ENCODE measurements around the gene IL17REL. TPM values are rescaled to one million over a fixed set of nuclear protein-coding genes. Genes with fewer than 3 reads are reported as not detected.

IL17REL gene
- total RNA-seq, 1 donor from 2014 or later: not detected

DNA sequence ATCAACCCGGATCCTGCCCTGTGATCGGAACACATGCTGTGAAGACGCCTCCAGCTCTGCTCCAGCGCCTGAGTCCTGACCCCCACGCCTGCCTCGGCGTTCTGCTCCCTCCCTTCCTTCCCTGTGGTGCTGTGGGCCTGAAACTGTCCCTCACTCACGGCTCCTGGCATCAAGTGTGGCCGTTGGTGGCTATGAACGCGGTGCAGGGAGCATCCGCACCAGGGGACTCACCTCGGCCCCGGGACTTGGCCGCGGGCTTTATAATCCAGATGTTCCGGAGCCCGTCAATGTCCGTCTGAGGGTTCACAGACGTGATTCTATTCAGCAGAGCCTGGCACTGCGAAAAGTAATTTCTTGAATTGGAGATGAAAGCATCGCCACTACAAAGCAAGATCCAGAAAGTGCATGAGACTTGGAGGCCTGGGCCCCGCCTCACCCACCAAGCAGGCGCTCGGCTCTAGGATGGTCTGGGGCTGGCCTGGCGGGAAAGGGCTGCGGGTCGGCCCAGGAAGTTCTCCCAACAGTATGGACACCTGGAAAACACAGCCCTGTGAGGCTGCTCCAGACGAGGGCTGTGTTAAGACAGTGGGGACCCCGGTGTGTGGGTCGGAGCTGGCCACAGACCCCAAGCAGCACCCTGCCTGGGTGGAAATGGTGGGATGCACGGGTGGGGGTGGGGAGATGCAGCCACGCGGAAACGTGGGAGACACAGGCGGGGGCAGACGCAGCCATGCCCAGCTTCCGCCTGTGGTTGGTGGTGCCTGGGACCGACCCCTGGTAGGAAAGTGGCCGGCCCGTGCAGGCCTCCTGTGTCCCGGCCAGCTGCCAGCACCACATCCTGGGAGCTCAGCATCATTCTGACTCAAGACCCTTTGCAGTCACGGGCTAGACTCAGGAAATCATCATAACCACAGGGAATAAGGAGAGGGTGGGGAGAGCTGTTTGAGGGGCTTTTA lies 21.8 kb upstream of the IL17REL start:
- no peaks in the 10 kb centered on the region for H3K36me3 ChIP-seq
- H3K27ac ChIP-seq: no peak overlapping the region
- peaks cover 6% of the 10 kb centered on the region for H3K4me1 ChIP-seq
- H3K4me3 ChIP-seq: no peak overlapping the region
- intact Hi-C loops (cut with DNase I): no loop called here
- peak; percentile 53 for DNase-seq
- no peaks in the 10 kb centered on the region for H3K9me3 ChIP-seq
- ATAC-seq: no peak
- peaks cover 12% of the 10 kb centered on the region for H3K27me3 ChIP-seq
- TF ChIP-seq, protein P1, sequence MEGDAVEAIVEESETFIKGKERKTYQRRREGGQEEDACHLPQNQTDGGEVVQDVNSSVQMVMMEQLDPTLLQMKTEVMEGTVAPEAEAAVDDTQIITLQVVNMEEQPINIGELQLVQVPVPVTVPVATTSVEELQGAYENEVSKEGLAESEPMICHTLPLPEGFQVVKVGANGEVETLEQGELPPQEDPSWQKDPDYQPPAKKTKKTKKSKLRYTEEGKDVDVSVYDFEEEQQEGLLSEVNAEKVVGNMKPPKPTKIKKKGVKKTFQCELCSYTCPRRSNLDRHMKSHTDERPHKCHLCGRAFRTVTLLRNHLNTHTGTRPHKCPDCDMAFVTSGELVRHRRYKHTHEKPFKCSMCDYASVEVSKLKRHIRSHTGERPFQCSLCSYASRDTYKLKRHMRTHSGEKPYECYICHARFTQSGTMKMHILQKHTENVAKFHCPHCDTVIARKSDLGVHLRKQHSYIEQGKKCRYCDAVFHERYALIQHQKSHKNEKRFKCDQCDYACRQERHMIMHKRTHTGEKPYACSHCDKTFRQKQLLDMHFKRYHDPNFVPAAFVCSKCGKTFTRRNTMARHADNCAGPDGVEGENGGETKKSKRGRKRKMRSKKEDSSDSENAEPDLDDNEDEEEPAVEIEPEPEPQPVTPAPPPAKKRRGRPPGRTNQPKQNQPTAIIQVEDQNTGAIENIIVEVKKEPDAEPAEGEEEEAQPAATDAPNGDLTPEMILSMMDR (IDR thresholded peaks at IDR 0.05): no peak

DNA sequence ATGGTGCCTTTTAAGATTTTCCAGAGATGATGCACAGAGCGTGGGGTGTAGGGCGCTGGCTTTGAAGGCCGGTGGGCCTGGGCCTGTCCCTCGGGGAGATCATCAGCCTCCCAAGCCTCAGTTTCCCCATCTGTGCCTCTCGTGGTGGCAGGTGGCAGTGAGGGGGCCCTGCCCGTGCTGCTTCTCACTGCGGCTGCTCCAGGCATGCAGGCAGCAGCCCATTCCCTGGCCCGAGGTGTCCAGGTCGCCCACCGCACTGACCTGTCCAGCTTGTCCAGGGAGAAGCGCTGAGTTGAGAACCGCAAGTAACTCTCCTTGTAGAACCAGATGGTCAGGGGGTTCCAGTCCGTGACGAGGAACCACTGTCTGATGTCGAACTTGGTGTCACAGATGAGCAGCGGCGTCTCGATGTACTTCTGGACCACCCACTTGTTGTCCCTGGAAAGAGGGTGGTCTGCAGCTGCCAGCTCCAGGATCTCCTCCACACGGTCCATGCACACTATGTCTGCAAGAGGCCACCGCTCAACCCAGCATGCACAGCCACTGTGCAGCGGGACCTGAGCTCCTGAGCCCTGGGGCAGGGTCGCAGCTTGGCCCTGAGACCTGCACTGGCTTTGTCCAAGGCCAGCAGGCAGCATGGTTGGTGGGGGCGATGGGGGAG lies 20.5 kb upstream of the IL17REL start:
- no peaks in the 10 kb centered on the region for H3K9me3 ChIP-seq
- DNase-seq: peak; percentile 63
- TF ChIP-seq, protein P1 (IDR thresholded peaks at IDR 0.05): no peak

DNA sequence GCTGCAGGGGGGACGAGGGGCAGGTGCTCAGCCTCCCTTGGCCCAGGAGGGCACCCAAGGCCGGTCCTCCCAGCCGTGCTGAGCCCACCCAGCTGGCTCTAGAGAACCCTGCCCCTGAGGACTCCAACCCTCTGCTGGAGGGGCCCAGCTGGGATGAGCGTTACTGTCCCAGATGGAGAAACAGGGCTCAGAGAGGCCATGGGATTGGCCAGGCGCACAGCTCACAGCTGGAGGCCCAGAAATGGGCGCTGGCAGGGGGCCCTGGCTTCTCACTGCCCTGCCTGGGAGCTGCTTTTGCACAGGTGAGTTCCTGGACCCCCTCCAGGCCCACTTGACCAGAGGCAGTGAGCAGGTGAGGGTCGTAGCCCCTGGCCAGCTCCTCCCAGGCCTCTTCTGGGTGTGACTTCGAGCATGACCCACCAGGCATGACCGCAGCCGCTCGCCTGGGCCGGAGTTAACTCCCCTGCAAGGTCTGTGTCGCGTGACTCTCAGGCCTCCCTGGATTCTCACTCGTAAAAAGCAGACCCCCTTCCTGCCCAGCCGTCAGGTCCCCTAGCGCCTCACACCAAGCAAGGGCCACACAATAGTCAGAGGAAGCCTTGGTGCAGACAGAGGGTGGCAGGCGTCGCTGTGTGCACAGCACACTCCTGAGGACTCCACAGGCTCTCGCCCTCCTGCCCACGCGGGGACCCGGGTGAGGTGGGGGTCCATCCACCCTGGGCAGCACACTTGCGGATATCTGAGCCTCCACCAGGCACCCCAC lies 19.7 kb upstream of the IL17REL start:
- TF ChIP-seq, protein P1 (IDR thresholded peaks at IDR 0.05): no peak
- Histone ChIP-seq H3K27me3 (peaks cover 12% of the 10 kb centered on the region), H3K9me3 (no peaks in the 10 kb centered on the region), H3K4me3 (no peak overlapping the region), H3K36me3 (no peaks in the 10 kb centered on the region), H3K4me1 (peaks cover 10% of the 10 kb centered on the region), H3K27ac (no peak overlapping the region)
- ATAC-seq: no peak
- peak; percentile 57 for DNase-seq
- intact Hi-C loops (cut with DNase I): no loop called here

More for the DNA sequence above, 20.5 kb upstream of the IL17REL start:
- ATAC-seq: no peak
- Histone ChIP-seq H3K4me3 (no peak overlapping the region), H3K27ac (no peak overlapping the region), H3K27me3 (peaks cover 12% of the 10 kb centered on the region), H3K4me1 (peaks cover 6% of the 10 kb centered on the region), H3K36me3 (no peaks in the 10 kb centered on the region)
- intact Hi-C loops (cut with DNase I): no loop called here

DNA sequence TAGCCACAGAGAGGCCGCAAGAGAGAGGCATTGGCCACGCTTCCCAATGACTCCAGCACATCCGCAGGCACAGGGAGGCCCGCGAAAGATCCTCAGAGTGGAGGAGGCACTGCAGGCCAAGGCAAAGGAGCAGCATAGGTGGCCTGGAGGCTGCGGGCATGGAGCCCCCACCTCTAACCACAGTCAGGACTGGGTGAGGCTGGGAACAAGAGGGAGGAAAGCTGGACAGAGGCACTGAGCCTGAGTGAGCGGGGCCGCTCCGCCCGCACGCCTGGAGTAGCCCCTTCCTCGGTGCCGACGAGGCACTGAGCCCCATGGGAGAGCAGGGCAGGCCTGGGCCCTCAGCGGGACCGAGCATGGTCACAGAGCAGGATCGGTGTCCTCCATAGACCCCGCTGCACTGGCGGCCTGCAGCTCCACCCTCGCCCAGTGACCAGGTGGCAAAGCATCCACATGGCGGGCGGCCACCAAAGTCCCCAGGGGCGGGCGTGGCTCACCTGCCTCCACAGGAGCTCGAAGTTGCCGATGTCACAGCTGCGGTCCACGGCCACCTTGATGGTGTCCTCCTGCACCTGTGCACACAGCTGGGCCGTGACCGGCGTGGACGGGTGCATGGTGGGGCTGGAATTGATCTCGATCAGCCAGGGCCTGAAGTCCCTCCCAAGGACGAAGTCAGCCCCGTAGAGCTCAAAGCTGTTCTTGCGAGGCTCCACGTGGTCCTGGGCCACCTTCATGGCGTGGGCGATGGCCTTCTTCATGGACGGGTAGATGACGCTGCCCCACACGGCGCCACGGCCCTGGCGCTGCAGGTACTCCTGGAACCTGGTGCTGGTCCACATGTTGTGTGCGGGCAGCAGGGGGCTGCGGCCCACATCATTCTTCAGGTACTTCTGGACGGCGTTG lies 18.9 kb upstream of the IL17REL start:
- TF ChIP-seq, protein P1 (IDR thresholded peaks at IDR 0.05): no peak
- no peaks in the 10 kb centered on the region for H3K36me3 ChIP-seq
- H3K4me1 ChIP-seq: peaks cover 10% of the 10 kb centered on the region
- no peak for ATAC-seq
- intact Hi-C loops (cut with DNase I): loop anchor here (2.0 kb wide), 1 partner anchor 101 kb away; no protein-coding TSS in a partner anchor
- H3K9me3 ChIP-seq: no peaks in the 10 kb centered on the region
- no peak overlapping the region for H3K4me3 ChIP-seq
- peaks cover 12% of the 10 kb centered on the region for H3K27me3 ChIP-seq
- DNase-seq: peak; percentile 58
- no peak overlapping the region for H3K27ac ChIP-seq
